GM12875 (cell line): ENCODE data around the gene RHOBTB3.
"Not testable (repeated sequence)": the region's sequence is repeated elsewhere in the genome, so short reads cannot be mapped to it uniquely, and the experiment has no call there.

Experiments
- H3K4me3 ChIP-seq: one replicate; pipeline ENCODE4 v1.5.1; 2011; ENCODE audit warnings: low read depth, low read length, control low read depth
- TF ChIP-seq, protein P1 (sequence below): IDR thresholded peaks from 2 replicates; pipeline ENCODE4 v1.5.1; 2011; ENCODE audit warnings: low read depth, mild to moderate bottlenecking, control low read depth, inconsistent platforms, low read length, moderate library complexity, borderline replicate concordance; ENCODE audit not compliant: insufficient read depth

The RHOBTB3 gene

DNA sequence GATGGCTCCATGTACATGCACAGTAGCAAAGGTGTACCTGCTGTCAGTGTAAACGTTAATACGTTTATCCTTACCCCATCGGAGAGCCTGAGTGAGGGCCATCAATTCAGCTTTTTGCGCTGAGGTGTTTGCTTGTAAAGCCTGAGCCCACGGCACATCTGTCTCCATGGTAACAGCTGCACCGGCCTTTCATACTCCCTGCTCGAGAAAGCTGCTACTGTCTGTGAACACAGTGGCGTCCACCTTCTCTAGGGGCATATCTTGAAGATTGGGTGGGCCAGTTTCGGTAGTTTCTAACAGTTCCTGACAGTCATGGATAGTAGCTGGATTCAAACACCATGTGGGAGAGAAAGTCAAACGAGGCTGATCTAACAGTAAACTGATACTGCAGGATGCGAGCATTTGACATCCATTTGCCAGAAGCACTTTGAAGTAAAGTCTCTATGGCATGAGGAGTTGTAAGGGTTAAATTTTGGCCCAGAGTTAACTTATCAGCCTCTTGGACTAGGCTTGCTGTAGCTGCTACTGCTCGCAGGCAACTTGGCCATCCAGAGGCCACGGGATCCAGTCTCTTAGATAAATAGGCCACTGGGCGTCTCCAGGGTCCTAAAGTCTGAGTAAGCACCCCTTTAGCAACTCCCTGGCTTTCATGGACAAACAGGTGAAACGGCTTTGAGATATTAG is 21.0 kb upstream of the RHOBTB3 start:
- TF ChIP-seq, protein P1, sequence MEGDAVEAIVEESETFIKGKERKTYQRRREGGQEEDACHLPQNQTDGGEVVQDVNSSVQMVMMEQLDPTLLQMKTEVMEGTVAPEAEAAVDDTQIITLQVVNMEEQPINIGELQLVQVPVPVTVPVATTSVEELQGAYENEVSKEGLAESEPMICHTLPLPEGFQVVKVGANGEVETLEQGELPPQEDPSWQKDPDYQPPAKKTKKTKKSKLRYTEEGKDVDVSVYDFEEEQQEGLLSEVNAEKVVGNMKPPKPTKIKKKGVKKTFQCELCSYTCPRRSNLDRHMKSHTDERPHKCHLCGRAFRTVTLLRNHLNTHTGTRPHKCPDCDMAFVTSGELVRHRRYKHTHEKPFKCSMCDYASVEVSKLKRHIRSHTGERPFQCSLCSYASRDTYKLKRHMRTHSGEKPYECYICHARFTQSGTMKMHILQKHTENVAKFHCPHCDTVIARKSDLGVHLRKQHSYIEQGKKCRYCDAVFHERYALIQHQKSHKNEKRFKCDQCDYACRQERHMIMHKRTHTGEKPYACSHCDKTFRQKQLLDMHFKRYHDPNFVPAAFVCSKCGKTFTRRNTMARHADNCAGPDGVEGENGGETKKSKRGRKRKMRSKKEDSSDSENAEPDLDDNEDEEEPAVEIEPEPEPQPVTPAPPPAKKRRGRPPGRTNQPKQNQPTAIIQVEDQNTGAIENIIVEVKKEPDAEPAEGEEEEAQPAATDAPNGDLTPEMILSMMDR, result no peak
- H3K4me3 ChIP-seq, result no peak overlapping the region

DNA sequence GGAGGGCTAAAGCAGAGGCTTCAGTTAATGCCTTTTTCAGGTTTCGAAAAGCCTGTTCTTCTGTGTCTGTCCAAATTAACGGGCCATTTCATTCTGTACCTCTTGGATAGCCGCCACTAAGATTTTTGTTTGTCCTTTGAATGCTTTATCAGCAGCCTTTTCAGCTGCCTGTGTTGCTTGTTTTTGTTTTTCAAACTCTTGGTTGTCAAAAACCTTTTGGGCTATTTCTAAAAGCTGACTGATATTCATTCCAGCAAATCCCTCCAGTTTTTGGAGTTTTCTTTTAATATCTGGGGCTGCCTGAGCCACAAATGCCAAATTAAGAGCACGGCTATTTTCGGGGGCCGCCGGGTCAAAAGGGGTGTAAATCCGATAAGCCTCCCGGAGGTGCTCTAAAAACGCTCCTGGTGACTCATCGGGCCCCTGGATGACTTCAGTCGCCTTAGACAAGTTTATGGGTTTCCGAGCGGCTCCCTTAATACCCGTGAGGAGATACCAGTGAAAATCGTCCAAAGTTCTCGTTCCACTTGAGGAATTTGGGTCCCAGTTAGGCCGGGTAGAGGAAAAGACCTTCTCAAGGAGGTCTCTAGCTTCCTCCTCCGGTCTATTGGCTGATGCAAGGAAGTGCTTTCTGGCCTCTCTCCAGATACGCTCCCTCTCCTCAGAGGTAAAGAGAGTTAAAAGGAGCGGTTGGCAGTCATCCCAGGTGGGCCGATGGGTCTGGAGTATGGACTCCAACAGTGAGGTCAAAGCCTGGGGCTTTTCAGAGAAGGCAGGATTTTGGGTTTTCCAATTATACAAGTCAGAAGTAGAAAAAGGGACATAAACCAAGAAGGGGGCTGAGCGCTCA is 20.3 kb upstream of the RHOBTB3 start:
- not testable (repeated sequence) for H3K4me3 ChIP-seq

DNA sequence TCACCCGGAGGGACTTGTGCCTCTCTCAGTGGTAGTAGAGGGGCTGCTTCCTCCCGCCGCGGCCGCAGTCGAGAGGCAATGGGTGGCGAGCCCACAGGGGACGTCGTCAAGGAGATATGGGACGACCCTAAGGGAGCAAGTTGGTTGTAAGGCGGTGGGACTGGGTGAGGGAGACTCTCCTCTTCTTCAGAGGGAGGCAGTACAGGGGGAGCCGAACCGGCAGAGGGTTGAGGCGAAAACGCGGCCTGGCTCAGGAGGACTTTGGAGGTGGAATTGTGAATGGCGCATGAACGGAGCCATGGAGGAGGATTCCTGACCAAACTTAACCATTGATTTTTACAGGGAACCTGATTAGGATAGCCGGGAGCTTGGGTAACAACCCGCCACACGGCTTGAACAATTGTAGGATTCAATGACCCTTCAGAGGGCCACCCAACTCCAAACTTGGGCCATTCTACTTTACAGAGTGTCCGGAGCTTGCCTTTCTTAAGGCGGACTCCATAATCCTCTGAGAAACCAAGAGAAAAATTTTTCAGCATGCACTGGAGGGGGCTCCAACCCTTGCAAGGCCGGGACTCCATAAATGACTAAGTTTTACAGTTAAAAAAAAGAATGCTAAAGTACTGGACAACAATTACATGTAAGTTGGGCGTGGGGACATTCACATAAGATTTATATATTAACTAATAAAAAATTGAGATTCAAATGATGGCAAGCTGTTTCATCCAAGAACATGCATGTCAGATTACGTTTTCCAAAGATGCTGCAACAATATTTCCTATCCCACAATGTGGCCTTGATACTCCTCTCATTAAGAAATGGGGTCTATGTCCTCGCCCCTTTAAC is 19.4 kb upstream of the RHOBTB3 start:
- H3K4me3 ChIP-seq, result no peak overlapping the region
- TF ChIP-seq, protein P1, result no peak

DNA sequence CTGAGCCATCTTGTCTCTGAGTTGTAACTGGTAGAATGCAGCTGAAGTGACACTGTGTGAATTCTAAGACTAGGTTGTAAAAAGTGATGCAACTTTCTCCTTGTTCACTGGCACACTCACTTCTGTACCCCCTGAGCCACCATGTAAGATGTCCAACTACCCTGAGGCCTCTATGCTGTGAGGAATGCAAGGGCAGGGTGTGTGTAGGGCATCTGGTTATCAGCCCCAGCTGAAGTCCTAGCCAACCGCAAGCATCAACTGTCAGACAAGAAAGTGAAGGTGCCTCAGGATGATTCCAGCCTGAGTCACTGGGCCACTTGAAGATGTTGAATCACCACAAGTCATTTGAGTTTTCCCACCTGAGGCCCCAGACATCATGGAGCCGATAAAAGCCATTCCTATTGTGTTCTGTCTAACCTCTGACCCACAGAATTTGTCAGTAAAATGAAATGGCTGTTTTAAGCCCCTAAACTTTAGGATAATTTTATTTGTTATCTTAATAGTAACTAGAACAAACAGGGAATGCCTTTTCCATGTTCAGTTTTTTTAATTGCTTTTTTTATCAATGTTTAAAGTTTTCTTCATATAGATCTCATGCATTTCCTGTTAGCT is 18.7 kb upstream of the RHOBTB3 start:
- TF ChIP-seq, protein P1, result no peak

DNA sequence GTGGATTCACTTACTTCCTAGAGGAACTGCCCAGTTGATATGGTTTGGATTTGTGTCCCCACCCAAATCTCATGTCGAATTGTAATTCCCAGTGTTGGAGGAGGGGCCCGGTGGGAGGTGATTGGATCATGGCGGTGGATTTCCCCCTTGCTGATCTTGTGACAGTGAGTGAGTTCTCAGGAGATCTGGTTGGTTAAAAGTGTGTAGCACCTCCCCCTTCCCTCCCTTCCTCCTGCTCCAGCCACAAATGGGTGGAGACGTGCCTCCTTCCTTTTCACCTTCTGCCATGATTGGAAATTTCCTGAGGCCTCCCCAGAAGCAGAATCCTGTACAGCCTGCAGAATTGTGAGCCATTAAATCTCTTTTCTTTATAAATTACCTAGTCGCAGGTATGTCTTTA is 17.9 kb upstream of the RHOBTB3 start:
- H3K4me3 ChIP-seq, result not testable (repeated sequence)

More for the DNA sequence above, 18.7 kb upstream of the RHOBTB3 start:
- no peak overlapping the region for H3K4me3 ChIP-seq

DNA sequence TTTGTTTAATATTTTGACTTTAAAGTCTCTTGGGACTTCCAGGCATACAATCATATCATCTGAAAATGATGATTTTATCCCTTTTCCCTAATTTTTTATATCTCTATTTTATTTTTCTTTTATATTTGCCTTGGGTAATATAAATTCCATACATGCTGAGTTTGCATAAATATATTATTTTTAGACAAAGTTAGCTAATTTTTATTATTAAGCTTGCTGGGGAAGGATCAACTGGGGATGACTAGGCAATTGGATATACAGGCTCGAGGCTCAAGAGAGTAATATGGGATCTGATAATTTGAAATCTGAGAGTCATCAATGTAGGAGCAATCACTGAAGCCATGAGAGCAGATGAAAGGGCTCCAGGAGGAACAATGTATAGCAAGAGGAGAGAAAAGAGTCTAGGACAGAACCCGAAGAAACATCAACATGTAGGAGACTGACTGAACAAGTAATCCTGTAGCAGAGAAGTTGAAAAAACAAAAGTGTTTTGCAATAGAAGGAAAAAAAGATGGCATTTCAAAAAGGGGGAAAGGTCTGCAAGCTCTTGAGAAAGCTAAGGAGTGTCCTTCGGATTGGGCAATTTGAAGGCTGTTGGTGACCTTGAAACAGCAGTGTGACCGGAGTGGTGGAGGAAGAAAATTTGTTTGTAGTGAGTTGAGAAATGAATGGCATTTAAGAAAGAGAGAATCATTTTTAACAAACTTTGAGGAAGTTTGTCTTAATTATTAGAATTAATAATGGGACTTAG is 17.0 kb upstream of the RHOBTB3 start:
- H3K4me3 ChIP-seq, result no peak overlapping the region
- TF ChIP-seq, protein P1, result no peak

DNA sequence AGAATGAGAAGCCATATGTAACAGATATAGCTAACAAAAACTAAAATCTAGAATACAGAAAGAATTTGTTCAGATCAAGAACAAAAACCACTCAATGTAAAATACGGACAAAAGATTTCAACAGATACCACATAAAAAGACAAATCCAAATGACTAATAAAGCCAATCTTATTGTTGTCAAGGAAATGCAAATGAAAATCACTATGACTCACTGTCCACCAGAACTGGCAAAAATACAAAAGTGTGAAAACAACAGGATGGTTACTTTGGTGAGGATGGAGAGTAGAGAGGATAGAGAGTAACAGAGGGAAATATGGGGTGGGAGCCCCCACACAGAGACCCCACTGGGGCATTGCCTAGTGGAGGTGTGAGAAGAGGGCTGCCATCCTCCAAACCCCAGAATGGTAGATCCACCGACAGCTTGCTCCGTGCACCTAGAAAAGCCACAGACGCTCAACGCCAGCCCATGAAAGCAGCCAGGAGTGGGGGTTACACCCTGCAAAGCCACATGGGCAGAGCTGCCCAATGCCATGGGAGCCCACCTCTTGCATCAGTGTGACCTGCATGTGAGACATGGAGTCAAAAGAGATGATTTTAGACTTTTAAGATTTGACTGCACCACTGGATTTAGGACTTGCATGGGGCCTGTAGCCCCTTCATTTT is 15.2 kb upstream of the RHOBTB3 start:
- TF ChIP-seq, protein P1, result no peak

More for the DNA sequence above, 15.2 kb upstream of the RHOBTB3 start:
- no peak overlapping the region for H3K4me3 ChIP-seq
